Measurements from ENCODE around the gene DACH2.

- TF ChIP-seq CTCF (IDR thresholded peaks at IDR 0.05) (no peak), POLR2A (IDR thresholded peaks at IDR 0.05) (no peak)
Observed at GRCh38 chrX:86845101-86845500, 696.9 kb downstream of the DACH2 start.

All from lower leg skin (tissue), 3 donors.